NB4 (cell line): ENCODE data around the gene EXOC7.

Experiments
- DNase-seq: peaks from one replicate; pipeline ENCODE4 v3.0.0; 2010; ENCODE audit warnings: low read depth
- H3K4me3 ChIP-seq: one replicate; pipeline ENCODE4 v1.5.1; 2011; ENCODE audit warnings: mild to moderate bottlenecking, low read depth, low read length, moderate library complexity
- MAX ChIP-seq: IDR thresholded peaks from 2 replicates; pipeline ENCODE4 v1.6.1; 2011; ENCODE audit warnings: low read depth, low read length
- MYC ChIP-seq: IDR thresholded peaks from 2 replicates; pipeline ENCODE4 v1.6.1; 2011; ENCODE audit warnings: low read depth, low read length
- POLR2A ChIP-seq: IDR thresholded peaks from 2 replicates; pipeline ENCODE4 v1.6.1; 2011; ENCODE audit warnings: mild to moderate bottlenecking; ENCODE audit not compliant: insufficient read length; ENCODE audit errors: extremely low read depth
- TF ChIP-seq, protein P1 (sequence below): IDR thresholded peaks from one replicate; pipeline ENCODE4 v1.5.1; 2012; ENCODE audit warnings: low read depth, low read length

The EXOC7 gene

DNA sequence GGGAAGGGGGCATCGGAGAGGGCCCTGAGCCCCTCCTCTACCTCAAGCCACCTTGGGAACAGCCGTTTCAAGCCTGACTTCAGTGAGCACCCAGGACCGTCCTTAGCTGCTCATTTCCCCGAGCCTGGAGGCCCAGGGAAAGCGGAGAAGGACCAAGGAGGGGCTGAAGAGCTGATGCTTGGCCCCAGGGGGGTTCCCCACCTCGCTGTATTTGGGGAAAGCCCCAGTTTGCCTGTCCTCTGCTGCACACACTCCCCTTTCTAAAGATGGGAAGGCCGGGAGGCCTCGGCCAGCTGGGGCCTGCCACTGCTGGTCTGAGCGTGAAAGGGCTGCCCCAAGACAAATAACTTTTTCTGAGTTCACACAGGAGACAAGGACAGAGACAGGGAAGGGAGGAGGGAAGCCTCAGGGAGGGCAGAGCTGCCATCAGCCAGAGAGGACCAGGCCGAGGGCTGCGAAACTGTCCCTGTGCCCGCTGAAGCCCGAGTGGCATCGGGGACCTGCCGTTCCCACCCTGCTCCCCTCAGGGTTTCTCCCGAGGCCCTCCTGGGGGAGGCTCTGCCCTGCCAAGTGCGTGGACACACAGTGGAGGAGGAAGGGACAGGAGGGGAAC lies 13.0 kb downstream of the EXOC7 start:
- no peak for TF ChIP-seq MAX
- no peak for TF ChIP-seq MYC
- no peak for TF ChIP-seq POLR2A
- TF ChIP-seq, protein P1, sequence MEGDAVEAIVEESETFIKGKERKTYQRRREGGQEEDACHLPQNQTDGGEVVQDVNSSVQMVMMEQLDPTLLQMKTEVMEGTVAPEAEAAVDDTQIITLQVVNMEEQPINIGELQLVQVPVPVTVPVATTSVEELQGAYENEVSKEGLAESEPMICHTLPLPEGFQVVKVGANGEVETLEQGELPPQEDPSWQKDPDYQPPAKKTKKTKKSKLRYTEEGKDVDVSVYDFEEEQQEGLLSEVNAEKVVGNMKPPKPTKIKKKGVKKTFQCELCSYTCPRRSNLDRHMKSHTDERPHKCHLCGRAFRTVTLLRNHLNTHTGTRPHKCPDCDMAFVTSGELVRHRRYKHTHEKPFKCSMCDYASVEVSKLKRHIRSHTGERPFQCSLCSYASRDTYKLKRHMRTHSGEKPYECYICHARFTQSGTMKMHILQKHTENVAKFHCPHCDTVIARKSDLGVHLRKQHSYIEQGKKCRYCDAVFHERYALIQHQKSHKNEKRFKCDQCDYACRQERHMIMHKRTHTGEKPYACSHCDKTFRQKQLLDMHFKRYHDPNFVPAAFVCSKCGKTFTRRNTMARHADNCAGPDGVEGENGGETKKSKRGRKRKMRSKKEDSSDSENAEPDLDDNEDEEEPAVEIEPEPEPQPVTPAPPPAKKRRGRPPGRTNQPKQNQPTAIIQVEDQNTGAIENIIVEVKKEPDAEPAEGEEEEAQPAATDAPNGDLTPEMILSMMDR = no peak
- H3K4me3 ChIP-seq = no peak overlapping the region
- DNase-seq = no peak

GRCh38 chr17:76089680-76090516 lies 13.7 kb downstream of the EXOC7 start:
- H3K4me3 ChIP-seq = no peak overlapping the region
- no peak for DNase-seq
- TF ChIP-seq, protein P1 = no peak
- TF ChIP-seq MAX (no peak), MYC (no peak), POLR2A (no peak)

GRCh38 chr17:76088868-76089576 lies 14.6 kb downstream of the EXOC7 start:
- H3K4me3 ChIP-seq = no peak overlapping the region
- TF ChIP-seq, protein P1 = no peak
- TF ChIP-seq POLR2A (no peak), MAX (no peak), MYC (no peak)
- no peak for DNase-seq

DNA sequence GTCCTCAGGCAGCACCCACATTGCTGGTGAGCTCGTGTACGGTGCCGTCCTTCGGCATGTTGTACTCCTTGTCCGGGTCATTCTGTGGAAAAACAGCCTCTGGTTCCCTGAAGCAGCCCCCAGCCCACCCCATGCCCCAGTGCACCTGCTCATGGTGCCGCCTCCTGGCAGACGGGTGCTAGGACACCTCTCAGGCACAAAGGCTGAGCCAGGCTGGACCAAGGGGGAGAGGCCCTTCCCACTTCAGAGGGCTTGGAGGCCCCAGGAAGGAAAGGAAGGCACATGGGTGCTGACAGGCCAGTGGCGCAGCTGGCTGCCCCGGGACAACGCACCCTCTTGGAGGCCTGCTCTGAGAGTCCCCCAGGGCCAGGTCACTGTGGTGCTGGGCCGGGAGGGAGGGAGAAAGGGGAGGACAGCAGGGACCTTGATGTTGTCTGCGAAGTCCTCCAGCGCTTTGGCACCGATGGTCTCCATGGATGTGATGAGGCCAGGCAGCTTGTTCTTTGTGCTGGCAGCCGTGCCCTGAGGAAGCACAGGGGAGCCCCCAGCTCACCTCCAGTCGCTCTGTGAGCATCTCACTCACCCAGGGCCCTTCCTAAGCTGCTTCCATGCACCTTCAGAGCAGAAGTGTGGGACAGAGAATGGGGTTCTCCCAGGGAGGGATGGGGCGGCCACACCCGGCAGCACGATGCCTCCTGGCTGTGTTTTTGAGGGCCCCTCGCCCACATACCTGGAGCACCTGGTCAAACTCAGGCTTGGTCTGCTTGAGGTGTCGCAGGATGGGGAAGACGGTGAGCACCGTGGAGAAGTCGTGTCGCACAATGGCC lies 15.3 kb downstream of the EXOC7 start:
- DNase-seq = no peak
- TF ChIP-seq, protein P1 = no peak
- no peak for TF ChIP-seq POLR2A
- TF ChIP-seq MAX = no peak
- no peak for TF ChIP-seq MYC
- H3K4me3 ChIP-seq = no peak overlapping the region

- no peak overlapping the region for H3K4me3 ChIP-seq
- no peak for DNase-seq
- TF ChIP-seq MAX (no peak), POLR2A (no peak), MYC (no peak)
- TF ChIP-seq, protein P1 = no peak
Measured at GRCh38 chr17:76087531-76087930, 16.1 kb downstream of the EXOC7 start.
